ENCODE measurements around the gene HPSE2. TPM values are rescaled to one million over a fixed set of nuclear protein-coding genes. Genes with fewer than 3 reads are reported as not detected.

Gene HPSE2
- total RNA-seq, 1 donor from 2014 or later: not detected

DNA sequence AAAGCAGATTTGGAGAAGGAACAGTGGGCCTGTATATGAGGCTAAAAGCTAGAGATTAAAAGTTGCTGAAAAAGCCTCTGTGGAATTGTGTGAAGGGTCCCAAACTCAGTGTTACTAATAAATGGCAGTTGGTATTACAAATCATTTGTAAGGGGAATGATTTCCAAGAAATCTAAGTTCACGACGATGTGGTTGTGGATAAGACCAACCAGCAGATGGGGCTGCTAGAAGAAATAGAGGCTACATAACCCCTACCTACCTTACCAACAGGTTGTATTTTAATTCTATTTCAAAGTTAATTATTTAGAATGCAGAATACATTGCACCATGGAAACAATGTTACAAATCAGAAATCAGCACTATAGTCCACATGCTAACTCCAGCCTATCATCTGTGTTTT is 377.1 kb downstream of the HPSE2 start:
- peak; percentile 47 for ATAC-seq
- DNase-seq (ENCODE audit: low spot score): no peak

DNA sequence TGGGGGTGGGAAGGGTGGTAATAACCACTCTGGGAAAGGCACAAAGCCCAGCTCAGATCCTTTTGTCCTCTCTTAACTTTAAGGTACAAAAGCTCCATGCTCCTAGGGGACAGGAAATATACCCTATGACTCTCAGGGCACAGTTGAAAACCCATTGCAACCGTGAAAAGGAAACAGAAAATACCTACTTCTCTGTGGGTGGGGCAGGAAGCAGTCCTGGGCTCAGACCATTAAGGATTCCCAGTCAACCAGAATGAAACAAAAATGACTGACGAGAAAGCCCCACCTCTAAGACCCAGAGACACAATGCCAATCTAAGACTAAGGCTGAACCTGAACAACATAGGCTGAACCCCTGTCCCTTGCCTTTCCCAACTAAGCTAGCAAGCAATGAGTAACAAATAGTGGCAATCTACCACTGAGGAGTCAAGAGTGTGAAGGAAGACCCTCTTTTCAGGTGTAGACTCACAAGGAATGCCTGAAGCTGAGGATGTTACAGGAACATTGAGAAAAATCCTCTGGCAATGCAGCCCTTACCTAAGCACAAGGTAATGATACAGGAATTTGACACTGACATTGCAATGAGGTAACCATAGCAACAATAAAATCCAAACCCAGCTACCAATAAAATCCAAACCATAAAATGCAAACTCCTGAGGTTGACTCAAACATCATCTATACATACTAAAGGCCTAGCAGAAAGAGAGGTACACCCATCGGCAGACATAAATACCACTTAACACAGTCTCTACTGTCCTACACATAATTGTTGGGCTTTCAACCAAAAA is 380.1 kb downstream of the HPSE2 start:
- DNase-seq (ENCODE audit: low spot score) (no peak), ATAC-seq (no peak)

DNA sequence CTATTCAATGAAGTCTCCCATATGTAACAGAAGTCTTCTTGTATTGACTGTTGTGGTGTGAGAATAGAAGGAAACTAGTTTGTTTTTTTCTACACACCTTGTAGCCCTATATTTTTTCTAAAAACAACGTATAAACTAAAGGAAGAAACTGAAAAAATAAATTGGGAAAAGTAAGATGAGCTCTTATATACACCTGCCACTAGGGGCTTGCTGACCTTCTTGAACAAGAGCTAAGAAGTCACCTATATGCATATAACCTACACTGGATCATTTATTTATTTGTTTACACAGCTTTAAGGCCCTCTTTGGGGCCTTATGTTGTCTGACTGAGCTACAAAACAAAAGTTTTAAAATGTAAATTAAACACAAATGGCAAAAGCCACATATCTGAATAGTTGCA is 383.0 kb downstream of the HPSE2 start:
- ATAC-seq (no peak), DNase-seq (ENCODE audit: low spot score) (no peak)

DNA sequence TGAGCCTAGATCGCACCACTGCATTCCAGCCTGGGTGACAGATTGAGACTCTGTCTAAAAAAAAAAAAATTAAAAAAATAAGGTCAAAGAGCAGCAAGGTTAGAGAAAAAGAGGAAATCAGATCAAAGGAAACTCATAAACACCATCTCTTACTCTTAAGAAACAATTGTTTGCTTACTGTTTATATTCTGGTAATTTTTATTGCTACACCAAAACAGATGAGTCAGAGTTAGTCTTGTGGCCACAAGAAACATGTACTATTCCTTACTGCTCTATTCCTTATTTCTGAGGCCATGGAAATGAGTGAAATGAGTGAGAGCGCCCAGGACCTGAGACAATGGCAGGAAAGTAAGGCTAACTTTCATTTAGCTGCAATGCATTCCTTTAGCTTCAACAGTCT is 387.3 kb downstream of the HPSE2 start:
- ATAC-seq (no peak), DNase-seq (ENCODE audit: low spot score) (no peak)

DNA sequence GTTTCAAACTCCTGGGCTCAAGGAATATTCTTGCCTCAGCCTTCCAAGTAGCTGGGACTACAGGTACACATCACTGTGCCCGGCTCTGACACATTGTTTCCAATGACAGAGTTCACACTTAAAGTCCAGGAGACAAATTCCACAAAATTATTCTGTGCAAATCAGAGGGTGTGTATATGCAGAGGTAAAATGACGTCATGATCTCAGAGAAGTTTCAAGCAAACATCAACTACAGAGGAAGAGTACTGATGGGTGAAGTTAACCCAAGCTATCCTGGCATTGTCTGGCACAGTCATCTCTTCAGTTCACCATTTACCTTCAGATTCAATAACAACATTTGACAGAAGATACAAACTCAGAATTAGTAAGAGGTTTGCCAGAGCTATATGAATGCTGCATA is 388.9 kb downstream of the HPSE2 start:
- ATAC-seq (no peak), DNase-seq (ENCODE audit: low spot score) (no peak)

DNA sequence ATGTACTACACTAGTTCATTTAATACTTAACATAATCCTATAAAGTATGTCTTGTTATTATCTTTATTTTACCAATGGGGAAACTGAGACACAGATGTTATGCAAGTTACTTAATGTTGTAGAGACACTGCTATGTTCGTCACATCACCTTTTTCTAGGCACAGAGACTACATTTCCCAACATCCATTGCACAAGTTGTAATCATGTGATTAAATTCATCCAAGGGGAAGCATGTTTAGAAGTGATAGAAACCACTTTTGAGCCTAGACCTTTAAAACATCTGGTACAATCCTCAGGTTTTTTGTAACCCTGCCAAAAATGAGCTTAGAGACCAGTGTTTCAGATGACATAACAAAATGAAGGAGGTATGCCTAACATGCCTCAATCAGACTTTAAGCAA is 402.1 kb downstream of the HPSE2 start:
- ATAC-seq (no peak), DNase-seq (ENCODE audit: low spot score) (no peak)

DNA sequence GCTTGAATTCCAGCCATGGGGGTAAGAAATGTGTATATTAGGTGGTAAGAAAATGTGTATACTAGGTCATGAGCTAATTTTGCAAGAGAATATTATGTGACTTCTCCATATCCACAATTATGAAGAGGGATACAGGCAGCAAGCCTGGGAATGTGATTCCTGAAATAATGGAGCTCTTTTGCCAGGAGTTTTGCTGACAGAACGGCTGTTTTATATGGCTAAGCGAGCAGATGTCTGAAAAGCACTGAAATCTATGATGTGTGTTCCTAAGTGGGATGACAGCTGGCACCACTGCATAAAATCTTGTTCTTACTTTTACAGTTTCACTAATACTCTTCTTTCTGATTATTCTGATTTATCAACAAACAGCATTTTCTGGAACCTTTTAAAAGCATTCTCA is 402.9 kb downstream of the HPSE2 start:
- no peak for ATAC-seq

DNA sequence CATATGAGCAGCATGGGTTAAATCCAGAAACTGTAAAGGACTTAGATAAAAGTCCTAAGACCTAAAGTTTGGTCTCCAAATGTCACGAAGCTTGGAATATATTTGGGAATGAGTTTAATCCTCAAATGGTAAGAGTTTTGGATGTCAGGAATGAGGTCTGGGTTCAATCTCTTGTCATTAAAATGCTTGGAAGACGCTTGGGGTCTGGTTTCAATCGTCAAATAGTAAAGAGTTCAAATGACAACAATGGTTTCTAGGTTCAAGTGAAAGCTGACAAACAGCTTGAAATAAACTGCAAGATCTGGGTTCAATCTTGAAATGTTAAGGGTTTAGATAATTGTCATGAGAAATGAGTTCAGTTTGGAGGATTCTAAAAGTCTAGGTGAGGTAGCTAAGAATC is 403.5 kb downstream of the HPSE2 start:
- DNase-seq (ENCODE audit: low spot score) (no peak), ATAC-seq (no peak)

More for the DNA sequence above, 402.9 kb downstream of the HPSE2 start:
- no peak for DNase-seq (ENCODE audit: low spot score)

DNA sequence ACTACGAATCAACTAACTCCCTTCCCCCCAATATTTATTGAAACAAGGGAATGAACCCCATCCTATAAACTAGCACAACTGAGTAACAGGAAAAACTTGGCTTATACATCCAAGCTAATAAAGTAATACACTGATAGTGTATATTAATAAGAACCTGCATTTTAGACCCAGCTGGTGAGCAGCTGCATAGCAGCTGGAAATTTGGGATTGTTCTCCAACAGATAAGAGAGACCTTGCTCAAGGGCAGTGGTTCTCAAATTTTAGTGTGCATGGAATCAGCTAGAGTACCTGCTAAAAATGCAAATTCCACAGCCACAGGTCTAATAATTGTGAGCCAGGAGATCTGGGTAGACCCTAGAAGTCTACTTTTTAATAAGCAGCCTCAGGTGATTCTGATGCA is 404.3 kb downstream of the HPSE2 start:
- no peak for DNase-seq (ENCODE audit: low spot score)
- no peak for ATAC-seq

DNA sequence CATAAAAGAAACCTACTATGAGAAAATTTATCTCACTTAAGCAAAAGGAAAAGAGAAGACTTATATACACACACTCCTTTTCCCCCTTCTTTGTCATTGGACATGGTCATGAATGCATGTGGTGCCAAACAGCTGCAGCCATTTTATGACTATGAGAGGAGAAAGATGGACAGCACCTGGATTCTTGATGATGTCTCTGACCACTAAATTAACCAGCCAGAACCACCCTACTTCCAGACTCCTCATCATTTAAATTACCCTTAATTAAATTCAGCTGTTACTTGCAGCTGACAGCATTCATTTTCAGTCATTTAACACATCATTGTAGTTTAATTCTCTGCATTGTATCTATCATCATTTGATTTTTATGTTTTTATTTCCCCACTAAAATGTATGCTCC is 409.9 kb downstream of the HPSE2 start:
- DNase-seq (ENCODE audit: low spot score) (no peak), ATAC-seq (no peak)

DNA sequence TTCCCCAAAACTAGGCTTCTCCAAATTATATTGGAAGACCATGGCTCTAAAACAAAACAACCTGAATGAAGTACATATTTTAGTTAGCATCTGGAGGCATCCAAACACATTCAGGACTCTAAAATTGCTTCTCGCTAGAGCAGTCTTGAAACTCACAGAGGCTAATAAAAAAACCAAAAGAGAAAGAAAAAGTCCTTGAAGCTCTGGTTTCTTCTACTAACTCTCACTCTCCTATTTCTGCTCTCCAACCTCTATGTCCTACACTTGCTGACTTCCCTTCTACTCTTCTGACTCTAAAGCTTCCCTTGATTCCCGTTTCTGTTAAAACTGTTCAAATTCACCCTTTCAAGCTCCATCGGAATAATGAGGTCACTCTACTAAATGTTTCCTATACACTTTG is 418.3 kb downstream of the HPSE2 start:
- DNase-seq (ENCODE audit: low spot score): no peak
- ATAC-seq: no peak

DNA sequence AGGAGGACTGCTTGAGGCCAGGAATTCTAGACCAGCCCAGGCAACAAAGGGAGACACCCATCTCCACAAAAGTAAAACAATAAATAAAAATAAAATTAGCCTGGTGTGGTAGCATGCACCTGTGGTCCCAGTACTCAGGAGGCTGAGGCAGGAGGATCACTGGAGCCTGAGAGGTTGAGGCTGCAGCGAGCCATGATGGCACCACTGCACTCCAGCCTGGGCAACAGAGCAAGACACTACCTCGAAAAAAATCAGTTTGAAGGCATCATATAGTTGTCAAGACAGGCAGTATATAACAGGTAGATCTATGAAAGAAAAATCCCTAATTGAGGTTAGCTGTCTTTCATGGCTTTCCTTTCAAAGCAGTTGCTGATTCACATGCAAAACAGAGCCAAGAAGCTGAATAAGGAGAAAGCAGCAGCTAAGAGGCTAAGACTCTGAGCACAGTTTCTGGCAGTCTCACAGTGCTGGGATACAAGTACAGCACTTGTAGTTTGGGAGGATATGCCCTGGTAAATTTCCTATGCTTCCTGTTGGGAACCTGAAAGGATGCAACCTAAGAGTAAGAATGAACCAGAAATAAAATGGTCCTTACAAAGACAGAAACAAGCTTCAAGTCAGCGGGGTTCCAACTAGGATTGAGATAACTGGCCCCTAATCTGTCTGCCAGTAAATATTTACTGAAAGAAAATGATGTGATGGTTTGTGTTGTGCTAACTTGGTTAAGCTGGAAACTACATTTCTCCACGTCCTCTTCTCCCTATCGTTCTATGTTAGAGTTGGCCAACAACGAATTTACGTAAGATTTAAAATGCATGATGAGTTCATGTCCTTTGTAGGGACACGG is 420.4 kb downstream of the HPSE2 start:
- DNase-seq (ENCODE audit: low spot score) (no peak), ATAC-seq (no peak)

DNA sequence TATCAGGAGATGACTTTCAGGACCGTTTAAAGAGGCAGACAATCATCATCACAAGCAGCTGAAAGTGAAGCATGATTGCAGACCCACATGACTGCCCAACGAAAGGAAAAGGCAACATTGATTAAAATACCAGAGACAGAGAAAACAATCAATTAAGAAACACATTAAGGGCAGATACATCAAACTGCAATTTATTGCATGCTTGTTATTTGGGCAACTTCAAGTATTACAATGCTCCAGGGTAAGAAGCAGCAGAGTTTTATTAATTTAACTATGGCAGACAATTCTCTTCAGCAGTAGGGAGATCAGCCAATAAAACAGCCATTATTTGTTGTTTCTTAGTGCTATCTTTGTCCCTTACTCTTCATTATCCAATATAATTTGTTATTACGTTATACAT is 421.2 kb downstream of the HPSE2 start:
- DNase-seq (ENCODE audit: low spot score) (no peak), ATAC-seq (no peak)

DNA sequence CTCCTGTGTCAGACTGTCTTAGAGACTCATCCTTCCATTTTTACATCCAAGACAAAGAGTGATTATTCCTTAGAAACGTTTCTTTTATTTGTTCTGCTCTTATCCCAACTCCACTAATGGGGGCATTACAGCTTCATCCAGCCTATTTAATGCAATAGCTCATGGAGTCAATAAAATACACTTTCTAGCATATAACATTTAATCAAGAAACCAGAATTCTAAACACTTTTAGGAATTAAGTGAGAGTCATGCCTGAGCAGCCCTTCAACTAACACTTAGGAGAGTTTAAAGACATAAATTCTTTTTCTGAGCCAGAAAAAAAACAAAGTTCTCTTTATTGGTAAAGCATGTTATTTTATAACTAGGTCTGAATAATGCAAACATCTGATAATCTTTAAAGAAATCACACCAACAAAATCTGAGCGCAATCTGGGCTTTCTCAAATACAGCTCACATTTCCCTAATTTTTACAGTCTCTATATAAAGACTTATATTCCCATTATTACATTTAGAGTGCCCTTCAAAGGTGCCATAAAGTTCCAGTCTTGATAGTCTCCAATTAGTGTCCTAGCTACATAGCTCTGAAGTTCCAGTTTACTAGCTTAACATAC is 427.3 kb downstream of the HPSE2 start:
- DNase-seq (ENCODE audit: low spot score): no peak
- no peak for ATAC-seq

DNA sequence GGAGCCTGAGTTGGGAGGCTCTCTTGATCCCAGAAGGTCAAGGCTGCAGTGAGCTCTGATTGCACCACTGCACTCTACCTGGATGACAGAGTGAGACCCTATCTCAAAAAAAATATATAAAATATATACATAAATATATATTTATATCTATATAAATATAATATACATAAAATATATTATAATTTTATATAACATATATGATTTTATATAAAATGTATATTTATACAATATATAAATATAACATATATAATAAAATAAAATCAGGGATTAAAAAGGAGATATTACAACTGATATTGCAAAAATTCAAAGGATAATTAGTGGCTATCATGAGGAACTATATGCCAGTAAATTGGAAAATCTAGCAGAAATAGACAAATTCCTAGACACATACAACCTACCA is 435.4 kb downstream of the HPSE2 start:
- no peak for DNase-seq (ENCODE audit: low spot score)
- no peak for ATAC-seq

DNA sequence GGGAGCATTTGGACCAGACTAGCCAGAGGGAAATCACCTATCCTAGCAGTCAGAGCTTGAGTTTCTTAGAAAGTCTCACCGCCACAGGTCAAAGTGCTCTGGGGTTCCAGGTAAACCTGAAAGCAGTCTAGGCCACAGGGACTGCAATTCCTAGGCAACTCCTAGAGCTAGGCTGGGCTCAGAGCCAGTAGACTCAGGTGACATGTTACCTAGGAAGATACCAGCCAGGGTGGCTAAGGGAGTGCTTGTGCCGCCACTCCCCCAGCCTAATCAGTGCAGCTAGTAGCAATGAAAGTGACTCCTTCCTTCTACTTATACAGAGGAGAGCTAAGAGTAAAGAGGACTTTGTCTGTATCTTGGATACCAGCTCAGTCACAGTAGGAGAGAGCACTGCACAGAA is 440.2 kb downstream of the HPSE2 start:
- no peak for ATAC-seq
- DNase-seq (ENCODE audit: low spot score): no peak

DNA sequence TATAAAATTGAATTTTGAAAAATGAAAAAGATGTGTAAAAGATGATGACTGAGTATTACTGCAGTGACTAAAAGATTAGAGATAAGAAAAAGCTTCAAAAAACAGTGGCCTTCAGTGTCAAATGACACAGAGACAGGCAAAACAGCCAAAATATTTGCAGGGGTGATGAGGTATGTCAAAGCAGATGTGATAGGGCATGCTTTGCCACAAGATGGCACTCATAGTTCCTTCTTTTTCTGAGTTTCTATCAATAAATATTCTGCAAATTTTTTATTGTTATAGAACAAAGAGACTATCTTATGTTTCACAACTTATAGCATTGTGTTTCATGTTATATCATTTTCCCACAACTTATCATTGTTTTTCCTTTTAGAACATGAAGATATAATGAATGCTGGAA is 444.8 kb downstream of the HPSE2 start:
- no peak for ATAC-seq
- no peak for DNase-seq (ENCODE audit: low spot score)

DNA sequence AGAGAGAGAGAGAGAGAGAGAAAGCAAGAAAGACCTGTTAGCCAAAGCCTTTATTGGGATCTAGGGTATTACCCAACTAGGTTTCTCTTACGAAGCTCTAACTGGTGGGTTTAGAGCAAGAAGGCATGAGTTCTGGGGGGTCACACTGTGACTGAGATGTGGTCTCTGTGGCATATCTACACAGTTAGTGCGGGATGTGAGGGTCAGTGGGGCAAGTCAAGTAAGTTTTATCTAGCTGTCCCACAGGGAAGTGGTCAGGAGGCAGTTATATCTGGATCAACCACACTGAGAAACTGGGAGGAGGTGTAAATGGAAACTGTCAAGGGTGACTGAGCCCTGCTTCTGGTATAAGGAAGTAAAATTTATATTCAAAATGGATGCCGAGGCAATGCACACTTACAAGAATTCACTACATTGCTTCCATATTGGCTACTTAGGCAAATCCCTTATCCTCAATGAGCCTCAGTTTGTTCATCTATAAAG is 457.3 kb downstream of the HPSE2 start:
- no peak for DNase-seq (ENCODE audit: low spot score)
- no peak for ATAC-seq

DNA sequence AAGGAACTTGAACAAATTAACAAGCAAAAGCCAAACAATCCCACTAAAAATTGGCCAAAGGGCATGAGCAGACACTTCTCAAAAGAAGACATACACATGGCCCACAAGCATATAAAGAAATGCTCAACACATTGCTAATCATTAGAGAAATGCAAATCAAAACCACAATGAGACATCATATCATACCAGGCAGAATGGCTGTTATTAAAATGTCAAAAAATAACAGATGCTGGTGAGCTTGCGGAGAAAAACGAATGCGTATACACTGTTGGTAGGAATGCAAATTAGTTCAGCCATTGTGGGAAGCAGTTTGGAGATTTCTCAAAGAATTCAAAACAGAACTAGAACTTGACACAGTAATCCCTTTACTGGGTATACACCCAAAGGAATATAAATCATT is 477.2 kb downstream of the HPSE2 start:
- DNase-seq (ENCODE audit: low spot score) (no peak), ATAC-seq (no peak)

DNA sequence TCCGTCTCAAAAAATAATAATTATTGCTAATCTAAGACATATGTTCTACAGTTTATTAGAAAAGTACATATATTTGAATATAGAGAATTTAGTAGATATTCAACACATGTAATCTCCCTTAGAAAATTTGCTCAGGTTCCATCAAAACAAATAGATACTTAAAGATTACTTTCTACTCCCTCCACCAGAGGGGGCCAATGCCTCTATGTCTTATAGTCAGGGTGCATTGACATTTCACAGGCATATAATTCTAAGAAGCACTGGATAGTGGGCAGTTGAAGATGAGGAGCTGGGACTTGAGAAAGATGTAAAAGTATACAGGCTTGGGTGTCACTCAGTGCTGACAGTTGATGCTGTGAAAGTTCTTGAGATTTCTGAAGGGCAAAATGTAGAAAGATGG is 487.4 kb downstream of the HPSE2 start:
- ATAC-seq: peak; percentile 66

DNA sequence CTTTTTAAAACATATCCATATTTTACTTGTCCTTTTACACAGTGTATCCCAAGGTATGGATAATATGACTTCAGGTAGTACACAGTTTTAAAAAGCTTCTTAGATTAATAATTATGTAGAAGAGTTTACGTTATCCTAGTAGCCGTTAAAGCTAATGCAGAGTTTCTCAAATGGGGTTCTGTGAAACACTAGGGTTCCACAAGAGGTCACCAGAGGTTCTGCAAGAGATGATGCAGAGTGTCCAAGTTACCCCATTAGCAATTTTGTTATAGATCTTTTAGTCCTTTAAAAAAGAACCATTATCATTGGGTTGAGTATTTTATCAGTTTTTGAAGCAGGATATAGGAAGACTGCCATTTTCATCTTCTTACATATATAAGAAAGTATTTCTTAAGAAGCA is 490.0 kb downstream of the HPSE2 start:
- no peak for DNase-seq (ENCODE audit: low spot score)
- ATAC-seq: no peak

More for the DNA sequence above, 487.4 kb downstream of the HPSE2 start:
- DNase-seq (ENCODE audit: low spot score): no peak

DNA sequence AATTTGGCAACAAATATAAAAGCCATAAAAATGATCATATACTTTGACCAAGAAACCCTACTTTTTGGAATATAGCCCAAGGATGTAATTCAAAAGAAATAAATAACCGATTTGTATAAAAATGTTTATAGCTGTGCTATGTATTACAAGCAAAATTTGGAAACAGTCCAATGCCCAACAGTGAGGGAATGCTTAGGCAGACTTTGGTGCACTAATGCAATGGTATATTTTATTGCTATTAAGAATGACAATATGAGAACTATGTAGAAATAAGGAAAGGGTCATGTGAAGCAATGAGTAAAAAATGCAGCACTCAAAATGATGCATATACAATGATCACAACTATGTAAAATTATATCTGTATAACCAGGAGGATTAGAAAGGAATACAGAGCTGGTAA is 515.1 kb downstream of the HPSE2 start:
- ATAC-seq: no peak

More for the DNA sequence above, 515.1 kb downstream of the HPSE2 start:
- DNase-seq (ENCODE audit: low spot score): no peak
